ENCODE measurements around the gene TEAD1. TPM values are rescaled to one million over a fixed set of nuclear protein-coding genes. Genes with fewer than 3 reads are reported as not detected.
"Not testable (repeated sequence)": the region's sequence is repeated elsewhere in the genome, so short reads cannot be mapped to it uniquely, and the experiment has no call there.

Gene TEAD1
- total RNA-seq, 1 experiment from 2014 or later = 74.3 TPM

GRCh38 chr11:12733091-12733490 is 58.9 kb downstream of the TEAD1 start:
- no peak for DNase-seq (ENCODE audit: low read depth)

GRCh38 chr11:12734625-12735024 is 60.4 kb downstream of the TEAD1 start:
- no peak for DNase-seq (ENCODE audit: low read depth)

GRCh38 chr11:12735262-12735661 is 61.0 kb downstream of the TEAD1 start:
- DNase-seq (ENCODE audit: low read depth) = no peak

DNA sequence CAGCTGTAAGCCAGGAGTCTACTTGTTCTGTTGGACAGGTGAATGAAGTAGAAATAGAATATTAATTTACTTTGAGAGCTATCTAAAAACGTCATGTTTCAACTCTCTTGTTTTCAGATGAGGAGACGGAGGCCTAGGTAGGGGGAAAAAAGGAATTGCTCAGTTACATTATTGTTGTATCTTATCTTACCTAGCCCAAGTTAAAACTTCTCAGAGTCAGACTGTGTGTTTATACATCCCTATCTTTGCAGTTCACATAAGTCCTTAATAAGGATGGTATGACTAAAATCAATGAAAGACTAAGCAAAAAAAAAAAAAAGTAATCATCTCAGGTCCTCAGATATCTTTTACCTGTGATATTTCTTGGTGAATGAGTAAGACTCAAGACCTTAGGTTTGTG is 62.8 kb downstream of the TEAD1 start:
- DNase-seq (ENCODE audit: low read depth) = no peak

- DNase-seq (ENCODE audit: low read depth) = no peak
Measured at GRCh38 chr11:12741671-12742216, 67.5 kb downstream of the TEAD1 start.

DNA sequence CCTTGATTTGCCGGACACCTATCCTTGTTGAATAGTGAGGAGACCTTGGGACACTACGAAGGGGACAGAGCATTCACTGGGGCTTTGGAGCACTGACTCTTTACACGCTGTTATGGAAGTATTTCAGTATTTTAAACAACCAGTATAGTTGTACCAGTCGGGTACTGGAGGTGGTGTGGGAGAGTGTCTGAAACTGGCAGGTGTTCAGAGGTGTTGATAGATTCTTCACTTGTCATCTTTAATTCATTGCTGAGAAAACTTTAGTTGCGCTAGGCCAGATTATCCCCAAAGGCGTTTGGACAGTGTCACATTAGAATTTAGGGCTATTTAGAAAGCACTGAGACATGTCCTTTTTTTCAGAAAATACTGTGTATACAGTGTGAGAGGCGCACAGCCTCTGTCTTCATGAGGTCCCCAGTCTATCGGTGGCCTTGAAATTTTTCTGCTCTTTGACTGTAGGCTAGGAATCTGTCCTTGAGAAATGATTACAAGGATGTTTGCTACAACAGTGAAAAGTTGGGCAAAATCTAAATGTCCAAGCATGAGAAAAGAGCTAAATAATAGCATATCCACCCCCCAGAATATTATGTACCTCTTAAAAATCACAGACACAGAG is 69.7 kb downstream of the TEAD1 start:
- DNase-seq (ENCODE audit: low read depth) = no peak

DNA sequence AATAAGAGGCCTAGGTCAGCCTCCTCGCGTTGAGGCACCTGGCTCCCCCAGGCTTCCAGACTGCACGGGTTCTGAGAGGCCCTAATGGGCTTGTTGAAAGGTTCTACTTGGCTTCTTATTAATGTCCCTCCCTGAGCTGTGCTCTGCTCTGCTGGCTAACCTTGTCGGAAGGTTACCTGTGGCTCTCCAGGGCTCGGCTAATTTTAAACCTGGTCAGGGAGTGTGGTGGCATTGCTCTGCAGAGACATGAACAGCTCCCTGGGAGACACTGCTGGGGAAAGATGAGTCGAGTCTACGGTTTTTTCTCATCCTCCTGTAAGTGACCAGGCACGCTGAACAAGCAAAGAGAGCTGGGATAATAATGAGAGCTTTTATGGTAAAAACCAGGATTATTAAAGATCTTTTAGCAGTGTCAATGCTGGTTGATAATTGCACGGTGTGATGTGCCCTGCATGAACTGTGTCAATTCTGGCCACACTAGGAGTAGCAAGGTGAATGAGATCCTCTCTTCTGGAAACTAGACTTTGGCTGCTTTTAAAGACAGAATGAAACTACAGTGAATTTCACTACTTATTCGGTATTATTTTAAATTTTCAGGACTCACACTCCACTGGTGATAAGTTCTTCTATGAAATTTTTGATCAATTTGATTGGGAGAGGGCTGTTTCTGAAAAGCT is 70.7 kb downstream of the TEAD1 start:
- no peak for DNase-seq (ENCODE audit: low read depth)

- DNase-seq (ENCODE audit: low read depth) = no peak
Measured at GRCh38 chr11:12745787-12746186, 71.6 kb downstream of the TEAD1 start.

DNA sequence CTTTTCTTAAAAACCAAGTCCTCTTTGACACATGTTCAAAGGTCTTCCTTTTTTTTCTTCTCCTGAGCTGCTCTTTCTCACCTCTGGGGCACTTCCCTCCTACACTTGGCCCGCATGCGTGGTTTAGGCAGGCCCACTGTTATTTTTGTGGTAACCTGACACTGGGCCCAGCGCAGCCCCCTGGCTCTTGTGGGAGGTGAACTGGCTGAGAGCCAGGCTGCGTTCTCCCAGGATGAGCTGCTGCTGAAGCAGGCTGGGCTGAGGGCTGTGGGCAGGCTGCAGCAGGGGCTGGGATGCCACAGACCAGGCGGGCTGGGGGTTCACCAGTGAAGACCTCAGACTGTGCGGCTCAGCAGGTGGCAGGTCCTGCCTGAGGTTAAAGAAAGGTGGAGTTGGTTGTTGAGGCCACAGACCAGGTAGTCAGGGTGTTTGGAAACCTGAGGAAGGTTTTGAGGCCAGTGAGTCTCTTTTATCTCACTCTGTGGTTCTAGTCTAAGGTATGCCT is 72.4 kb downstream of the TEAD1 start:
- peak; percentile 91 for DNase-seq (ENCODE audit: low read depth)

- no peak for DNase-seq (ENCODE audit: low read depth)
Measured at GRCh38 chr11:12748561-12748960, 74.3 kb downstream of the TEAD1 start.

- DNase-seq (ENCODE audit: low read depth) = no peak
Measured at GRCh38 chr11:12749442-12749841, 75.2 kb downstream of the TEAD1 start.

DNA sequence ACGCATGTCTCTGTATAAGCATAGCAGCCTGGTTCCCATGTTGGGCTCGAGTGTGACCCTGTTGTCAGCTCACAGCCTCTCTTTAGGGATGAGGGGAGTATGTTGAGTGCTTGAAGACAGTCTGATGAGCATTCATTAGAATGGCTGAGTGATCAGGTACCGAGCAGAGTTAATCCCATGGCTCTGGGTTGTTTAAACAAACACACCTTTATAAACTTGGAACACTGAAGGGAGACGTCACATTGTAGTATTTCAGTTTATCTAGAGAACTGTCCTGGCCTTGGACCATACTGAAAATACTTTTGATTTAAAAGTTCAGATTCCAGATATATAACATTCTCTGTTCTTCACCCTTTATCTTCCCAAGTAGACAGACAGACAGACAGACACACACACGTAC is 76.0 kb downstream of the TEAD1 start:
- no peak for DNase-seq (ENCODE audit: low read depth)

DNA sequence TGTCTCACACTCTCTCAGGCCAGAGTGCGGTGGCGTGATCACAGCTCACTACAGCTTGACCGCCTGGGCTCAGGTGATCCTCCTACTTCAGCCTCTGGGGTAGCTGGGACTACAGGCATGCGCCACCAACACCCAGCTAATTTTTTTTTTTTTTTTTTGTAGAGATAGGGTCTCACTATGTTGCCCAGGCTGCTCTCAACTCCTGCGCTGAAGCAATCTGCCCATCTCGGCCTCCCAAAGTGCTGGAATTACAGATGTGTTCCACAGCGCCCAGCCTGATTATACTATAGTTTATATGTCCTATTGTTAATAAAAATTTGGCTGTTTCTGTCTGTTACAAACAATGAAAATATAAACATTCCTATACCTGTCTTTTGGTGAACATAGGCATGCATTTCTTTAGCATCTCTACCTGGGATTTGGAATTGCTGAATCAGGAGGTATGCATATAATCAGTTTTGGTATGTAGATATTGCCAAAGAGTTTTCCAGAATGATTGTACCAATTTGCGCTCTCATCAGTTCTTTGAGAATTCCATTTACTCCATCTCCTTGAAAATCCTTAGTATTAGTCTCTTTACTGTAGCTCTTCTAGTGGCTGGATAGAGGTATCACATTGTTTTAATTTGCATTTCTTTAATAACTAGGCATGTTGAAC is 78.8 kb downstream of the TEAD1 start:
- no peak for DNase-seq (ENCODE audit: low read depth)

DNA sequence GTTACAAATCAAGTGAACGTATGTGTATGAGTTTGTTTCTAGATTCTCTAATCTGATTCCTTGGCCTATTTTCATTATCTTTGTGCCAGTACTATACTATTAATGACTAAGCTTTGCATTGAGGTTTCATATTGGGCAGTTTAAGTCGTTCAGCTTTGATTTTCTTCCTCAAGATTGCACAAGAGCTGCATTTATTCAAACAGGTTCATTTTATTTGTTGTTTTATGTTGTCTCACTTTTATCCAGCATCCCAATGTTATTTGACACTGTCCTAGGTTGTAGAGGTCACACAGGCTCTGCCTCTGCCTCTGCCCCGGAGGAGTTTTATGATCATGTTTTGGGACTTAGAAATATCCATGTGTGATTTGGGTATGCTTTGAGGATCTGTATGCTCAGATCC is 79.8 kb downstream of the TEAD1 start:
- DNase-seq (ENCODE audit: low read depth) = no peak

DNA sequence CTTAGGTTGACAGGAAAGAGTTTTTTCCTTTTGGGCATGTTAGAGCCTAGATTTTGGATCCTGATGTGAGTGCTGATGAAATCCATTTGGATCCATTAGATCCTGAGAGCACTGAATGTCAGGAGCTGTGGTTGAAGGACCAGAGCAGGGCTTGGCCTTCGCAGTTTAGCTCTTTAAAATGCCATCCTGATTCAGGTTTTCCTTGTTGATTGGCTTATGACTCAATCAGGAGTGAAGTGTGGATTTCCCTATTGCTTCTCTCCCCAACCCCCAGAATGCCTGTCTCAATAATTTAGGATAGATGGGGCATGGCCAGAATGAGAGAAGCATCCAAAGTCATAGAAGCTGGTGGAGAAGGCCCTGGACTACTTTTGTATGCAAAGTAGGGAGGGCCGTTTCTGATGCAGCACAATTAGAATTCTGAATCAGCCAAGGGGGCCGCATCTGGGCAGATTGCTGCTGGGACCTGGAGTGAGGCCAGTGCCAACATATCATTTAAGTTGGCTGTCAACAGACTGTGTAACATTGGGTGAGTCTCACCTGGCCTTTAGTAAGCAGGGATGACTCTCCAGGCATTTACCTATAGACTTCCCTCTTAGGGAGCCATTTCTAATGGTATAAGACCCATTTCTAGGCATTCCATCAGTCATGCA is 80.5 kb downstream of the TEAD1 start:
- DNase-seq (ENCODE audit: low read depth) = no peak

DNA sequence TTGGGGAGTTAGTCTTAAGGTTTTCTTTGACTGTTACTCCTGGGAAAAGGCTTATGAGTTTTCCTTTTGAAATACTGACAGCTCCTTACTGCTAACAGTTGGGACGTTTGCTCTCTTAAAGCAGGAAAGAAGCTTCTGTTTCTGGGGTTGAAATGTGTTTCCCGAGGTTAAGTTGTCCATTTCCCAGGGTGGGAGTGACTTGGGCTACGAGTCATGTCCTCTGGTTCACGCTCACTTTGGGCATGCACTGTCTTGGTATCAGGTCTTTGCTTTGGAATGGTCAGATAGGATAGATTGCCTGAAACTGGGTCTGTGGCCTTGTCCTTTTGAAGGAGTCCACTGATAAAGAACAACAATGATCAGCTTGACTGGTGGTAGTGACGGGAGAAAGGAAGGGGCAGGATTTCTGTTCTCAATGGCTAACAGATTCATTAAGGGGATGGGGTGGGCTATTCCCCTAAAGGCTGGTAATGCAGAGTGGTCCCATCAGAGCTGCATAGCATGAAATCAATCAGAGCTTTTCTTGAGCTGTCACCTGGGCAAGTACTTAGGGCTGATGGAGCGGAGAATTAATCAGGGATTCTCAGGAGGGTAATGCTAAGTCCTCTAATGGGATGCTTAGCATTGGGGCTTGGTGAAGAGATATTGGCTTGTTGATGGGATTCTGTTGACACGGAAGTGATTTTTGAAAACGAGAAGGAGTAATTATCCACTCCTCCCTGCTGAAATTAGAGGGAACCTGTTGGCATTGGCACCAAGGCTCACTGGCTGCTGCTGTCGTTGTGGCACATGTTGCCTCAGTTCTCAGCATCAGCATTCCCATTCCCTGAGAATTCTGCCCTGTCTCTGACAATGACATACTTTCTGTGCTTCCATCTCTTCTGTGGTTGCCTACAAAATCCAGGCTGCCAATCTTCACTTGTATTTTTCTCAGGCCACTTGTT is 81.6 kb downstream of the TEAD1 start:
- DNase-seq (ENCODE audit: low read depth) = peak; percentile 67

- DNase-seq (ENCODE audit: low read depth) = no peak
Measured at GRCh38 chr11:12756454-12756806, 82.2 kb downstream of the TEAD1 start.

DNA sequence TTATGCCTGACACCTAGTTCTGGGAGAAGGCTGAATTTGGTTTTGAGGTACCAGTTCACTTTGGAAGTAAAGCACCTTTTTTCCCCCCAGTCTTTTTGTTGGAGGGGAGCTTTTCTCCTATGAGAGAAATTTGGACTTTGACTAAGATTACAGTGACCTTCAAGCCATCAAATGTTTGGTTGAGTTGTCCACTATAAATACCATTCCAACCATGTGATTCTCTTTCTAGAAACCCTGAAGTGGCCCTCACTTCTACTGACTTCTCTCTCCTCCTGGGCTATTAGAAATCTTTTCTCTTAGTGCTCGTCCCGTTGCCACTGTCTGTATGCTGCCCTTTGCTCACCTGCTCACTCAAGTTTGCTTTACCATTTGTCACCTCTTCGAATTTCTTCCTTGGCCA is 82.6 kb downstream of the TEAD1 start:
- no peak for DNase-seq (ENCODE audit: low read depth)

DNA sequence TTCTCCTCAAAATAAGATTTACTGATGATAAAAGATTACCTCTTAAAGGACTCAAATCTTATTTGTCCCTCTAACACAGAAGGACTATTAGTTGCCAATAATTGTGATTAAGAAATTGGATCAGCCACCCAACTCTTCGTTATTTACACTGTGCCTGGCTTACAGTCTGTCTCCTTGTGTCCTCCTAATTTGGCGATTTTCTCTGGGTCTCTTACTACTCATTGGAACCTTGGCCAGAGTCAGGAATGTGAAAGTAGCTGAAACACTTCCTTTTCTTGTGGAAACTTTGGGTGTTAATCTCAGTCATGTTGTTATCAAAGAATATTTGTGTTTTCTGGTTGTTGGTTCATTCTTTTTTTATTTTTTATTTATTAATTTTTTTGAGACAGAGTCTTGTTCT is 83.2 kb downstream of the TEAD1 start:
- DNase-seq (ENCODE audit: low read depth) = no peak

DNA sequence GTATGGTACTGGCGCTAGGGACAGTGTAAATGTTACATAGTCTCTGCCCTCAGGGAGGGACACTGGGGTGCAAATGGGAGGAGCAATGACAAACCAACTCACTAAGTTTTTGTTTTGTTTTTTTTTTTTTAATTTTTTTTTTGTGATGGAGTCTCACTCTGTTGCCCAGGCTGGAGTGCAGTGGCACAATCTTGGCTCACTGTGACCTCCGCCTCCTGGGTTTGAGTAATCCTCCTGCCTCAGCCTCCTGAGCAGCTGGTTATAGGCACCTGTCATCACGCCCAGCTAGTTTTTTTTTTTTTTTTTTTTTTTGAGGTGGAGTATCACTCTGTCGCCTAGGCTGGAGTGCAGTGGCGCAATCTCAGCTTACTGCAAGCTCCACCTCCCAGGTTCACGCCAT is 83.9 kb downstream of the TEAD1 start:
- not testable (repeated sequence) for DNase-seq (ENCODE audit: low read depth)

- peak; percentile 38 for DNase-seq (ENCODE audit: low read depth)
Measured at GRCh38 chr11:12761029-12761428, 86.8 kb downstream of the TEAD1 start.
